HepG2 (cell line): ENCODE results near the gene HNRNPF. TPM values are rescaled to one million over a fixed set of nuclear protein-coding genes. Genes with fewer than 3 reads are reported as not detected.
A peak's percentile ranks its signal among the peaks of the same experiment; 100 is the strongest.

Experiments used
- BHLHE40 ChIP-seq: IDR thresholded peaks from 2 replicates; pipeline ENCODE4 v1.6.1; 2011; ENCODE audit warnings: low read length, improper control_type of control experiment
- CBX2 ChIP-seq, 2 experiments: fragments of 200-600 bp in 1 of 2; sonication (generic); formaldehyde crosslinking in 1 of 2; IDR thresholded peaks; 2 replicates each; pipeline versions ENCODE4 v1.7.0 to v1.8.1; 2018 to 2022; ENCODE audit warnings: low read depth in 2 of 2, low read length in 1 of 2, mild to moderate bottlenecking in 1 of 2, missing genetic modification reagents in 1 of 2
- CC2D1A ChIP-seq: sonication (generic); formaldehyde crosslinking; IDR thresholded peaks from 2 replicates; pipeline ENCODE4 v1.8.1; 2023; ENCODE audit warnings: mild to moderate bottlenecking, missing genetic modification reagents
- MAFG ChIP-seq: sonication (generic); formaldehyde crosslinking; IDR thresholded peaks from 2 replicates; pipeline ENCODE4 v1.5.1; 2020; ENCODE audit warnings: mild to moderate bottlenecking, missing genetic modification reagents
- NONO ChIP-seq, 2 experiments: fragments of 450-650 bp in 1 of 2; sonication (generic) in 1 of 2; formaldehyde crosslinking in 1 of 2; IDR thresholded peaks in 1 of 2; conservative IDR thresholded peaks in 1 of 2; 2 replicates each; pipeline versions ENCODE4 v1.6.1 to v1.8.0; 2017 to 2022; ENCODE audit warnings: mild to moderate bottlenecking in 1 of 2, missing genetic modification reagents in 1 of 2, moderate library complexity in 1 of 2
- ONECUT2 ChIP-seq: sonication (generic); formaldehyde crosslinking; IDR thresholded peaks from 2 replicates; pipeline ENCODE4 v1.4.0; 2020; ENCODE audit warnings: missing genetic modification reagents
- PAX8 ChIP-seq: sonication (generic); formaldehyde crosslinking; IDR thresholded peaks from 2 replicates; pipeline ENCODE4 v1.8.0; 2022; ENCODE audit warnings: mild to moderate bottlenecking, missing genetic modification reagents, borderline replicate concordance
- RBFOX2 ChIP-seq: fragments of 200-400 bp; formaldehyde crosslinking; IDR thresholded peaks from 2 replicates; pipeline ENCODE4 v1.6.1; 2017; ENCODE audit warnings: low read depth, mild to moderate bottlenecking, low read length
- RFX1 ChIP-seq: fragments of 450-650 bp; IDR thresholded peaks from 2 replicates; pipeline ENCODE4 v1.6.1; 2017
- RNF2 ChIP-seq: fragments of 450-650 bp; conservative IDR thresholded peaks from 2 replicates; pipeline ENCODE4 v1.6.1; 2016; ENCODE audit warnings: low read depth
- SIN3B ChIP-seq: fragments of 150-350 bp; IDR thresholded peaks from 2 replicates; pipeline ENCODE4 v1.6.1; 2014; ENCODE audit warnings: low read length
- SNAPC4 ChIP-seq: sonication (generic); formaldehyde crosslinking; IDR thresholded peaks from 2 replicates; pipeline ENCODE4 v1.4.0; 2020; ENCODE audit warnings: mild to moderate bottlenecking, missing genetic modification reagents
- STAT5B ChIP-seq: sonication (generic); formaldehyde crosslinking; IDR thresholded peaks from 2 replicates; pipeline ENCODE4 v1.4.0; 2020; ENCODE audit warnings: missing genetic modification reagents
- YEATS2 ChIP-seq: sonication (generic); formaldehyde crosslinking; IDR thresholded peaks from 2 replicates; pipeline ENCODE4 v1.4.0; 2020; ENCODE audit warnings: missing genetic modification reagents, borderline replicate concordance
- ZBTB37 ChIP-seq: sonication (generic); formaldehyde crosslinking; IDR thresholded peaks from 2 replicates; pipeline ENCODE4 v1.4.0; 2020; ENCODE audit warnings: mild to moderate bottlenecking, missing genetic modification reagents
- ZNF460 ChIP-seq: sonication (generic); formaldehyde crosslinking; IDR thresholded peaks from 2 replicates; pipeline ENCODE4 v1.5.1; 2020; ENCODE audit warnings: missing genetic modification reagents, mild to moderate bottlenecking, borderline replicate concordance
- ZNF530 ChIP-seq: sonication (generic); formaldehyde crosslinking; IDR thresholded peaks from 2 replicates; pipeline ENCODE4 v1.5.0; 2020; ENCODE audit warnings: low read depth, mild to moderate bottlenecking, missing genetic modification reagents
- ZNF577 ChIP-seq: sonication (generic); formaldehyde crosslinking; IDR thresholded peaks from 2 replicates; pipeline ENCODE4 v1.4.0; 2020; ENCODE audit warnings: mild to moderate bottlenecking, low read depth, missing genetic modification reagents, borderline replicate concordance
- ZNF709 ChIP-seq: sonication (generic); formaldehyde crosslinking; IDR thresholded peaks from 2 replicates; pipeline ENCODE4 v1.5.0; 2020; ENCODE audit warnings: mild to moderate bottlenecking, missing genetic modification reagents
- ZNF724P ChIP-seq: sonication (generic); formaldehyde crosslinking; IDR thresholded peaks from 2 replicates; pipeline ENCODE4 v1.8.0; 2022; ENCODE audit warnings: missing genetic modification reagents, borderline replicate concordance
- ZNF740 ChIP-seq: sonication (generic); formaldehyde crosslinking; IDR thresholded peaks from 2 replicates; pipeline ENCODE4 v1.4.0; 2020; ENCODE audit warnings: missing genetic modification reagents
- ZNF790 ChIP-seq: sonication (generic); formaldehyde crosslinking; IDR thresholded peaks from 2 replicates; pipeline ENCODE4 v1.8.0; 2022; ENCODE audit warnings: missing genetic modification reagents, mild to moderate bottlenecking, borderline replicate concordance
- ZNF883 ChIP-seq: sonication (generic); formaldehyde crosslinking; IDR thresholded peaks from 2 replicates; pipeline ENCODE4 v1.5.1; 2020; ENCODE audit warnings: mild to moderate bottlenecking, missing genetic modification reagents; ENCODE audit errors: not compliant biosample characterization
- ZSCAN21 ChIP-seq: sonication (generic); formaldehyde crosslinking; IDR thresholded peaks from 2 replicates; pipeline ENCODE4 v1.8.0; 2022; ENCODE audit warnings: mild to moderate bottlenecking, missing genetic modification reagents, moderate library complexity, borderline replicate concordance
- polyA plus RNA-seq, 8 experiments: library from polyadenylated mRNA; depleted of rRNA in 3 of 8; stranded (reverse) in 7 of 8; unstranded in 1 of 8; fragments of >200 nt; fragmentation: Illumina TruSeq in 4 of 8; extraction: Trizol in 4 of 8; gene quantifications; 2 replicates each; pipeline versions ENCODE4 v1.2.1 to v1.2.3, GENCODE V29; 2011 to 2016; ENCODE audit warnings: low read depth in 4 of 8, missing spikeins in 1 of 8, mixed read lengths in 1 of 8; ENCODE audit not compliant: insufficient read depth in 1 of 8
- total RNA-seq, 5 experiments: library from RNA; depleted of rRNA; stranded (reverse); fragments of >200 nt; fragmentation: Illumina TruSeq; extraction: Trizol; gene quantifications; 2 replicates each; pipeline ENCODE4 v1.2.3, GENCODE V29; 2016; ENCODE audit warnings: low read depth in 1 of 5

HNRNPF gene
- total and polyA plus RNA-seq, 2 of the 13 experiments (the other 11 are each of a cell fraction or from before 2014, with no cell fraction given), result 166 to 308 TPM

GRCh38 chr10:43408710-43409384, at the start of gene HNRNPF (continued):
- TF ChIP-seq STAT5B (CRISPR knock-in tag) (no peak), YEATS2 (CRISPR knock-in tag) (peak; percentile 78), RNF2 (peak; percentile 99), ZNF883 (CRISPR knock-in tag) (peak; percentile 65), RFX1 (peak; percentile 79), ZNF460 (no peak), ZNF577 (no peak), BHLHE40 (no peak), ZNF530 (CRISPR knock-in tag) (no peak), ZBTB37 (no peak), ZNF709 (peak; percentile 80; the same call in 1 of the 2 replicates), ONECUT2 (CRISPR knock-in tag) (peak; percentile 41; the same call in 1 of the 2 replicates), ZNF740 (CRISPR knock-in tag) (no peak), RBFOX2 (peak; percentile 98), ZNF724P (peak; percentile 94), ZNF790 (CRISPR knock-in tag) (no peak), CC2D1A (0 out of 2 replicates have a peak, but pooled peaks have one; percentile 39), CBX2 (IDR thresholded peaks at IDR 0.05; ENCODE audit: low read depth, low read length) (no peak), CBX2 (CRISPR knock-in tag; IDR thresholded peaks at IDR 0.05; ENCODE audit: low read depth) (peak; percentile 56; the same call in 1 of the 2 replicates), SNAPC4 (no peak), SIN3B (no peak), NONO (IDR thresholded peaks at IDR 0.05) (no peak), NONO (CRISPR knock-in tag; conservative IDR thresholded peaks at IDR 0.05) (peak; percentile 86), PAX8 (CRISPR knock-in tag) (peak; percentile 85; the same call in 1 of the 2 replicates), MAFG (CRISPR knock-in tag) (peak; percentile 53; the same call in 1 of the 2 replicates), ZSCAN21 (CRISPR knock-in tag) (peak; percentile 76)
